Adrenal gland (tissue), 12 donors: ENCODE data around the gene LYRM4. TPM values are rescaled to one million over a fixed set of nuclear protein-coding genes. Genes with fewer than 3 reads are reported as not detected.

Experiments
- DNase-seq, 7 donors: peaks; one replicate each; pipeline ENCODE4 v3.0.0-alpha.2; 2019 to 2020
- H3K27ac ChIP-seq, 5 donors: fragments of 200-600 bp; sonication (generic) in 4 of 5; 1 replicate in 3 of 5; 2 replicates in 2 of 5; pipeline versions ENCODE4 v1.5.1 to v1.8.0; 2016 to 2020; ENCODE audit warnings: mild to moderate bottlenecking in 1 of 5
- H3K27me3 ChIP-seq: fragments of 200-600 bp; 2 replicates; pipeline ENCODE4 v1.8.0; 2021
- H3K36me3 ChIP-seq, 2 donors: fragments of 200-600 bp; replicated peaks in 1 of 2; 1 replicate in 1 of 2; 2 replicates in 1 of 2; pipeline versions ENCODE4 v1.5.1 to v1.8.0; 2018 to 2022
- H3K4me1 ChIP-seq, 2 donors: fragments of 200-600 bp; replicated peaks in 1 of 2; 1 replicate in 1 of 2; 2 replicates in 1 of 2; pipeline versions ENCODE4 v1.5.1 to v1.8.0; 2018 to 2021
- H3K4me3 ChIP-seq, 4 donors: fragments of 200-600 bp; sonication (generic) in 3 of 4; one replicate each; pipeline ENCODE4 v1.5.1; 2016 to 2018
- H3K9me3 ChIP-seq, 3 donors: fragments of 200-600 bp; sonication (generic) in 1 of 3; replicated peaks in 1 of 3; 1 replicate in 2 of 3; 2 replicates in 1 of 3; pipeline versions ENCODE4 v1.5.1 to v1.8.0; 2016 to 2021
- POLR2A ChIP-seq, 2 donors: fragments of 450-650 bp; IDR thresholded peaks; one replicate each; pipeline ENCODE4 v1.6.1; 2017; ENCODE audit warnings: antibody characterized with exemption in 2 of 2, mild to moderate bottlenecking in 2 of 2, moderate library complexity in 1 of 2
- WGBS, 4 donors: extraction: QIAGEN DNeasy Blood & Tissue Kit in 2 of 4; methylation state at CpG; one replicate each; pipeline versions ENCODE4 v1.1.5 to v1.1.7; 2013 to 2017; 5-methylcytosine and 5-hydroxymethylcytosine counted together
- intact Hi-C, 2 donors: fragments of 100-400 bp; cut with DNase I; formaldehyde crosslinking; loops; one replicate each; pipeline versions ENCODE4 v1.14.1 to v1.15.0; 2022 to 2023
- polyA plus RNA-seq, 3 donors: library from polyadenylated mRNA; stranded (reverse); fragments of 200-250 nt in 2 of 3; fragments of 350-450 nt in 1 of 3; fragmentation: Illumina TruSeq in 1 of 3; extraction: RNeasy Lipid Tissue Mini Kit (QIAGEN cat#74804) in 1 of 3; gene quantifications; one replicate each; pipeline ENCODE4 v1.2.3, GENCODE V29; 2013 to 2014
- total RNA-seq, 9 donors: library from RNA; depleted of rRNA in 4 of 9; stranded (reverse); fragments of >200 nt in 4 of 9; fragments of 120-200 nt in 1 of 9; fragmentation: NEBNext Ultra II Directional in 1 of 9; extraction: Animal tissue kit (Norgen Biotek cat#: 25700) in 1 of 9; gene quantifications; one replicate each; pipeline versions ENCODE4 v1.1.0 to v1.2.4, GENCODE V29; 2013 to 2023
- TF ChIP-seq, protein P1 (sequence below), 6 experiments: fragments of 450-650 bp in 4 of 6; fragments of 200-600 bp in 2 of 6; sonication (generic) in 1 of 6; IDR thresholded peaks; 1 replicate in 5 of 6; 2 replicates in 1 of 6; pipeline versions ENCODE4 v1.5.1 to v1.8.0; 2016 to 2021; ENCODE audit warnings: antibody characterized with exemption in 6 of 6, mild to moderate bottlenecking in 2 of 6, moderate library complexity in 1 of 6
- donor health status: healthy with polysubstance abuse.
- donor health status: Bipolar disorder and iron deficiency.
- donor health status: DM: yes; HTN: yes; CAD: no.
- donor health status: DM: no; HTN: no; CAD: no.
- donor health status: DM: no; HTN: no; CAD: no.
- donor health status: DM: yes; HTN: yes; CAD: no.

Gene LYRM4
- total and polyA plus RNA-seq, 12 donors, result 16.1 to 65.1 (median 29.9) TPM

DNA sequence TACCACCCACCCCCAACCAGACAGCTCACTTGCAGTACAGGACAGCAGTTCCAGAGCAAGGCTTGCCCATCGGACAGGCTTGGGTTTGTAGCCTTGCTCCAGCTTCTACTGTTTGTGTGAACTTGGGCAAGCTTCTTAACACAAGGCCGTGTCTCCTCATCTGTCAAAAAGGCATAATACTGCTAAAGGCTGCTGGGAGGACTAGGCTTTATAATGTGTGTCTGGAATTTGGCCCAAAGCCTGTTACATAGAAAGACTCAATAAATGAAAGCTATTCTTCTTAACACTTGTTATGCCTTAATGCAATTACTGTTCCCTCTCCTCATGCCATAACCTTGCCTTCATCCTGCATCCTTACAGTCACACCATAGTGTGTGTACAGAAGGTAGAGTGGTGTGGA, 43.4 kb downstream of the LYRM4 start:
- intact Hi-C loops, result loop anchor here in 1 of 2 donors (10.0 kb wide), 4 partner anchors 47 to 177 kb away; partner anchors contain the start of genes FARS2 and LYRM4
- Histone ChIP-seq H3K4me1 (no peaks in the 10 kb centered on the region), H3K27ac (no peak overlapping the region), H3K27me3 (no peaks in the 10 kb centered on the region), H3K36me3 (no peaks in the 10 kb centered on the region), H3K4me3 (no peak overlapping the region), H3K9me3 (no peaks in the 10 kb centered on the region)
- no peak for DNase-seq
- WGBS, 4 donors, result 63 to 84% (median 71%) methylated on average over 2 of the region's 2 CpGs
- TF ChIP-seq, protein P1, sequence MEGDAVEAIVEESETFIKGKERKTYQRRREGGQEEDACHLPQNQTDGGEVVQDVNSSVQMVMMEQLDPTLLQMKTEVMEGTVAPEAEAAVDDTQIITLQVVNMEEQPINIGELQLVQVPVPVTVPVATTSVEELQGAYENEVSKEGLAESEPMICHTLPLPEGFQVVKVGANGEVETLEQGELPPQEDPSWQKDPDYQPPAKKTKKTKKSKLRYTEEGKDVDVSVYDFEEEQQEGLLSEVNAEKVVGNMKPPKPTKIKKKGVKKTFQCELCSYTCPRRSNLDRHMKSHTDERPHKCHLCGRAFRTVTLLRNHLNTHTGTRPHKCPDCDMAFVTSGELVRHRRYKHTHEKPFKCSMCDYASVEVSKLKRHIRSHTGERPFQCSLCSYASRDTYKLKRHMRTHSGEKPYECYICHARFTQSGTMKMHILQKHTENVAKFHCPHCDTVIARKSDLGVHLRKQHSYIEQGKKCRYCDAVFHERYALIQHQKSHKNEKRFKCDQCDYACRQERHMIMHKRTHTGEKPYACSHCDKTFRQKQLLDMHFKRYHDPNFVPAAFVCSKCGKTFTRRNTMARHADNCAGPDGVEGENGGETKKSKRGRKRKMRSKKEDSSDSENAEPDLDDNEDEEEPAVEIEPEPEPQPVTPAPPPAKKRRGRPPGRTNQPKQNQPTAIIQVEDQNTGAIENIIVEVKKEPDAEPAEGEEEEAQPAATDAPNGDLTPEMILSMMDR (IDR thresholded peaks at IDR 0.05), result no peak
- TF ChIP-seq POLR2A (IDR thresholded peaks at IDR 0.05), result no peak

DNA sequence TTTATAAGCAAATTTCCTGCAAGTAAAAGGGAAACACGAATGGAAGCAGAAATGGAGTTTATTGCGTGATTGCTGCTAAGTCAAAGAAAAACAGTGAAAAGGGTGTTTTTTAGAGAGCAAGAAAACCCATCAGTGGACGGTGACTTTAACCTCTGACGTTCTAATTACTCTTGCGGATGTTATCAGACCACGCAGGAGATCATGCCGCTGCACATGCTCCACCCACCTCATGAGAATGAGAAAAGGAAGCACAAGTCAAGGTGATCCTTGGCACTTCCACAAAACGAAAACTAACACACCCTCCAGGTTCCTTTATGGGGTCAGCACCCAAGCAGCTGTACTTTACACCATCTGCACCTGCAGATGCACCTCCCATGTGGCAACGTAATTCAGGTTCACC, 45.0 kb downstream of the LYRM4 start:
- Histone ChIP-seq H3K4me1 (no peaks in the 10 kb centered on the region), H3K36me3 (no peaks in the 10 kb centered on the region), H3K27ac (no peak overlapping the region), H3K9me3 (no peaks in the 10 kb centered on the region), H3K27me3 (no peaks in the 10 kb centered on the region), H3K4me3 (no peak overlapping the region)
- WGBS, 4 donors, result 83 to 94% (median 88%) methylated on average over 9 of the region's 9 CpGs
- TF ChIP-seq POLR2A (IDR thresholded peaks at IDR 0.05), result no peak
- TF ChIP-seq, protein P1 (IDR thresholded peaks at IDR 0.05), result no peak
- no peak for DNase-seq
- intact Hi-C loops, result loop anchor here in 1 of 2 donors (10.0 kb wide), 4 partner anchors 49 to 179 kb away; partner anchors contain the start of genes FARS2 and LYRM4

DNA sequence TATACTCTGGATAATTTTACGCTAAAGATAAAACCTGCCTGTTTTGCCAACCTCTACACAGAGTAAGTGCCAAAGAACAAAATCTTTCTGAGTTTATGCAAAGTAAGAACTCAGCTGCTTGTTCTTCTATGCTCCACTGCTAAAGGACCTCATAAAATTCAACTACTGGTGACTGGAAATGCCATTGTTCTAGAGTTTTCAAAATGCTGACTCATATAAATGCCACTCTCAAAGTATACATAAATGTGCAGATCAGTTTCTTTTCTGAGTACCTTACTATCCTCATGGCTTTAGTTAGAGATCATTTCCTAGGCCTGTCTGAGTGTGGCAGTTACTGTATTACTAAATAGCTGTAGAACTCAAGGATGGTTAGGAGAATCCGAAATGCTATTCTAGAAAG, 45.6 kb downstream of the LYRM4 start:
- no peak overlapping the region for H3K27ac ChIP-seq
- H3K4me3 ChIP-seq, result no peak overlapping the region
- WGBS, 4 donors, result 83 to 95% (median 93%) methylated on average over 2 of the region's 2 CpGs
- no peaks in the 10 kb centered on the region for H3K36me3 ChIP-seq
- no peaks in the 10 kb centered on the region for H3K4me1 ChIP-seq
- no peaks in the 10 kb centered on the region for H3K27me3 ChIP-seq
- H3K9me3 ChIP-seq, result no peaks in the 10 kb centered on the region
- intact Hi-C loops, result loop anchor here in 1 of 2 donors (10.0 kb wide), 4 partner anchors 50 to 180 kb away; partner anchors contain the start of genes FARS2 and LYRM4
- DNase-seq, result no peak
- TF ChIP-seq, protein P1 (IDR thresholded peaks at IDR 0.05), result no peak
- no peak for TF ChIP-seq POLR2A (IDR thresholded peaks at IDR 0.05)

DNA sequence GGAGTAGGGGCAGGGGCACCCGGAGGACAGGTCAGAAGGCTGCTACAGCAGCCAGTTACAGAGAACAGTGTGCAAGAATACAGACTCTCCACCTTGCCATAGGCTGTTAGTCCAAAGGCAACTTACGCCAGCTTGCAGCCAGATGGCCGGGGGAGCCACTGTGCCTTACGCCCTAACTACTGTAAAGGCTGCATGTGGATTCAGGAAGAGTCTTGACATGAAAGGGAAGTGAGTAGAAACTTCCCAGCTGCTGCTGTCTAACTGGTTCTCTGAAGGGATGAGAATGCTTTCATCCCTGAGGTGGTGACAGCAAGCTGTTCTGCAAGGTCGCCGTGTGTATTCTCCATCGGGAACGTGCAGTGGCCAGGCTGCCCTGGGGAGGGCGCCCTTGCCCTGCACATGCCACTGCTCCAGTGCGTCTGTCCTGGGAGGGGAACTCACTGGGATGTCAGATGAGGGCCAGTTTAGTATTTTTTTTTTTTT, 46.1 kb downstream of the LYRM4 start:
- intact Hi-C loops, result loop anchor here in 1 of 2 donors (10.0 kb wide), 4 partner anchors 50 to 180 kb away; partner anchors contain the start of genes FARS2 and LYRM4
- peak; percentile 46 to 81 (median 69) for DNase-seq
- Histone ChIP-seq H3K4me3 (no peak overlapping the region), H3K27me3 (no peaks in the 10 kb centered on the region), H3K36me3 (no peaks in the 10 kb centered on the region), H3K4me1 (no peaks in the 10 kb centered on the region), H3K9me3 (no peaks in the 10 kb centered on the region), H3K27ac (peak overlapping the region in 1 of 5 donors; percentile 25)
- WGBS, 4 donors, result 42 to 53% (median 48%) methylated on average over 4 to 10 of the region's 10 CpGs
- TF ChIP-seq, protein P1 (IDR thresholded peaks at IDR 0.05), result peak; percentile 72 to 89 (median 80)
- no peak for TF ChIP-seq POLR2A (IDR thresholded peaks at IDR 0.05)
